Measurements from ENCODE around the gene NCLN.
A peak's percentile ranks its signal among the peaks of the same experiment; 100 is the strongest.
"Not testable (repeated sequence)": the region's sequence is repeated elsewhere in the genome, so short reads cannot be mapped to it uniquely, and the experiment has no call there.

NCLN gene

DNA sequence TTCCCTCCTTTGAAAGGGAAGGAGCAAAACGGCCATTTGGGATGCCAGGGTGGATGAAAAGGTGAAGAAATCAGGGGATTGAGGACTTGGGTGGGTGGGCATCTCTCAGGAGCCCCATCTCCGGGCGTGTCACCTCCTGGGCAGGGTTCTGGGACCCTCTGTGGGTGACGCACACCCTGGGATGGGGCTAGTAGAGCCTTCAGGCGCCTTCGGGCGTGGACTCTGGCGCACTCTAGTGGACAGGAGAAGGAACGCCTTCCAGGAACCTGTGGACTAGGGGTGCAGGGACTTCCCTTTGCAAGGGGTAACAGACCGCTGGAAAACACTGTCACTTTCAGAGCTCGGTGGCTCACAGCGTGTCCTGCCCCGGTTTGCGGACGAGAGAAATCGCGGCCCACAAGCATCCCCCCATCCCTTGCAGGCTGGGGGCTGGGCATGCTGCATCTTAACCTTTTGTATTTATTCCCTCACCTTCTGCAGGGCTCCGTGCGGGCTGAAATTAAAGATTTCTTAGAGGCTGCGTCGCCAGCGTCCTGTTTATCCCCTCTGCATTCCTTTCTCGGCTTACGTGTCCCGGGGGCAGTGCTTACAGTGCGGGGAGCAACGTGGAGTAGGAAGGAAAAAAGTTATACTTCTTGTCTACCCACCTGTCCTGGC is 22.4 kb upstream of the NCLN start:
- no peak overlapping the region for H3K9ac ChIP-seq
- H3K4me3 ChIP-seq (IDR thresholded peaks at IDR 0.05; ENCODE audit: insufficient read depth, low read depth, low read length) = no peak overlapping the region
- H2AFZ ChIP-seq (ENCODE audit: low read depth) = no peak overlapping the region
- H3K27me3 ChIP-seq (ENCODE audit: insufficient read depth, low read depth) = peaks cover 46% of the 10 kb centered on the region
- H3K4me1 ChIP-seq (ENCODE audit: low read depth, poor library complexity, severe bottlenecking) = no peaks in the 10 kb centered on the region
- H3K36me3 ChIP-seq (ENCODE audit: insufficient read depth) = no peaks in the 10 kb centered on the region
- TF ChIP-seq, protein P1, sequence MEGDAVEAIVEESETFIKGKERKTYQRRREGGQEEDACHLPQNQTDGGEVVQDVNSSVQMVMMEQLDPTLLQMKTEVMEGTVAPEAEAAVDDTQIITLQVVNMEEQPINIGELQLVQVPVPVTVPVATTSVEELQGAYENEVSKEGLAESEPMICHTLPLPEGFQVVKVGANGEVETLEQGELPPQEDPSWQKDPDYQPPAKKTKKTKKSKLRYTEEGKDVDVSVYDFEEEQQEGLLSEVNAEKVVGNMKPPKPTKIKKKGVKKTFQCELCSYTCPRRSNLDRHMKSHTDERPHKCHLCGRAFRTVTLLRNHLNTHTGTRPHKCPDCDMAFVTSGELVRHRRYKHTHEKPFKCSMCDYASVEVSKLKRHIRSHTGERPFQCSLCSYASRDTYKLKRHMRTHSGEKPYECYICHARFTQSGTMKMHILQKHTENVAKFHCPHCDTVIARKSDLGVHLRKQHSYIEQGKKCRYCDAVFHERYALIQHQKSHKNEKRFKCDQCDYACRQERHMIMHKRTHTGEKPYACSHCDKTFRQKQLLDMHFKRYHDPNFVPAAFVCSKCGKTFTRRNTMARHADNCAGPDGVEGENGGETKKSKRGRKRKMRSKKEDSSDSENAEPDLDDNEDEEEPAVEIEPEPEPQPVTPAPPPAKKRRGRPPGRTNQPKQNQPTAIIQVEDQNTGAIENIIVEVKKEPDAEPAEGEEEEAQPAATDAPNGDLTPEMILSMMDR (conservative IDR thresholded peaks at IDR 0.05; ENCODE audit: low read depth, low read length) = peak; percentile 87
- no peaks in the 10 kb centered on the region for H4K20me1 ChIP-seq (ENCODE audit: insufficient read depth)
- no peaks in the 10 kb centered on the region for H3K79me2 ChIP-seq (ENCODE audit: insufficient read depth, low read depth)
- H3K4me2 ChIP-seq = no peak overlapping the region
- H3K27ac ChIP-seq = no peak overlapping the region

DNA sequence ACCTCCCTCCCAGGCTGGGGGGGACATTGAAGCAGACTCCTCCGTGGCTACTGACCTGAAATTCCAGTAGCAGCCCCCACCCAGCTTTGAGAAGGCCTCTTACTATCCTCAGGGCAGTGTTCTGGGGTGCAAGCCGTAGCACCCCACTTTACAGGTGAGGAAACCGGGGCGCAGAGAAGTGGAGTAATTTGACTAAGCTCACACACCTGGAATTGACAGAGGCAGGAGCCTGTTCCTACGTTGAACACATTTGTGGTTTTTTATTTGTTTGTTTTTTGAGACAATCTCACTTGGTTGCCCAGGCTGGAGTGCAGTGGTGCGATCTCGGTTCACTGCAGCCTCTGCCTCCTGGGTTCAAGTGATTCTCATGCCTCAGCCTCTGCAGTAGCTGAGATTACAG is 21.8 kb upstream of the NCLN start:
- Histone ChIP-seq H3K4me1 (ENCODE audit: low read depth, poor library complexity, severe bottlenecking) (no peaks in the 10 kb centered on the region), H2AFZ (ENCODE audit: low read depth) (no peak overlapping the region), H3K4me2 (no peak overlapping the region), H3K36me3 (ENCODE audit: insufficient read depth) (no peaks in the 10 kb centered on the region), H3K79me2 (ENCODE audit: insufficient read depth, low read depth) (no peaks in the 10 kb centered on the region), H3K4me3 (IDR thresholded peaks at IDR 0.05; ENCODE audit: insufficient read depth, low read depth, low read length) (no peak overlapping the region), H3K9ac (no peak overlapping the region), H3K27ac (no peak overlapping the region), H4K20me1 (ENCODE audit: insufficient read depth) (no peaks in the 10 kb centered on the region), H3K27me3 (ENCODE audit: insufficient read depth, low read depth) (peaks cover 40% of the 10 kb centered on the region)
- TF ChIP-seq, protein P1 (conservative IDR thresholded peaks at IDR 0.05; ENCODE audit: low read depth, low read length) = no peak

DNA sequence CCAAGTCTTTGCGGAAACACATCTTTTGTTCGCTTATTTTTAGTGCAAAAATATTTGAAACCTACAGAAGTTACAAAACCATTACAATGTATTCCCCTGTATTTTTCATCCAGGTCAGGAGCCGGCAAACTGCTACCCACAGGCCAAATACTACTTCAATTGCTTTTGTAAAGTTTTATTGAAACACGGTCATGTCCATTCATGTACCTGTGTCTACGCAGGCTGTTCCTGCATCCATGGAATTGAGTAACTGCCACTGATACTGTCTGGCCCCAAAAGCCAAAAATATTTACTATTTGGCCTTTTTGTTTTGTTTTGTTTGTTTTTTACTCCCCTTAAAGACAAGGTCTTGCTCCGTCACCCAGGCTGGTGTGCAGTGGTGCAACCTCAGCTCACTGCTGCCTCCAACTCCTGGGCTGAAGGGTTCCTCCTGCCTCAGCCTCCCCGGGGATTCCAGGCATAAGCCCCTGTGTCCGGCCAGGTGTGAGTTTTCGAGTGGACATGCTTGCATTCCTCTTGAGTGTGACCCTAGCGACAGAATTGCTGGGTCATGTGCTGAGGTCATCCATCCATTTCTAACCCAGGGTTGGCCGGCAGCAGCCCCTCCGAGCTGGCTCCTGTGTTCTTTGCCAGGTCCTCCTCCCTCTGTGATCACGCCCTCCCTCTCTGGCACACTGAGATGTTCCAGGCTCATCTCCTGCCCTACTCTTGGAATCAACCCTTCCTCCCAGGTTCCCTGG is 18.0 kb upstream of the NCLN start:
- Histone ChIP-seq H3K4me3 (IDR thresholded peaks at IDR 0.05; ENCODE audit: insufficient read depth, low read depth, low read length) (no peak overlapping the region), H3K27me3 (ENCODE audit: insufficient read depth, low read depth) (peaks cover 44% of the 10 kb centered on the region), H2AFZ (ENCODE audit: low read depth) (no peak overlapping the region), H3K79me2 (ENCODE audit: insufficient read depth, low read depth) (no peaks in the 10 kb centered on the region), H4K20me1 (ENCODE audit: insufficient read depth) (no peaks in the 10 kb centered on the region), H3K36me3 (ENCODE audit: insufficient read depth) (no peaks in the 10 kb centered on the region), H3K27ac (no peak overlapping the region), H3K4me2 (no peak overlapping the region), H3K9ac (no peak overlapping the region), H3K4me1 (ENCODE audit: low read depth, poor library complexity, severe bottlenecking) (no peaks in the 10 kb centered on the region)
- TF ChIP-seq, protein P1 (conservative IDR thresholded peaks at IDR 0.05; ENCODE audit: low read depth, low read length) = no peak

DNA sequence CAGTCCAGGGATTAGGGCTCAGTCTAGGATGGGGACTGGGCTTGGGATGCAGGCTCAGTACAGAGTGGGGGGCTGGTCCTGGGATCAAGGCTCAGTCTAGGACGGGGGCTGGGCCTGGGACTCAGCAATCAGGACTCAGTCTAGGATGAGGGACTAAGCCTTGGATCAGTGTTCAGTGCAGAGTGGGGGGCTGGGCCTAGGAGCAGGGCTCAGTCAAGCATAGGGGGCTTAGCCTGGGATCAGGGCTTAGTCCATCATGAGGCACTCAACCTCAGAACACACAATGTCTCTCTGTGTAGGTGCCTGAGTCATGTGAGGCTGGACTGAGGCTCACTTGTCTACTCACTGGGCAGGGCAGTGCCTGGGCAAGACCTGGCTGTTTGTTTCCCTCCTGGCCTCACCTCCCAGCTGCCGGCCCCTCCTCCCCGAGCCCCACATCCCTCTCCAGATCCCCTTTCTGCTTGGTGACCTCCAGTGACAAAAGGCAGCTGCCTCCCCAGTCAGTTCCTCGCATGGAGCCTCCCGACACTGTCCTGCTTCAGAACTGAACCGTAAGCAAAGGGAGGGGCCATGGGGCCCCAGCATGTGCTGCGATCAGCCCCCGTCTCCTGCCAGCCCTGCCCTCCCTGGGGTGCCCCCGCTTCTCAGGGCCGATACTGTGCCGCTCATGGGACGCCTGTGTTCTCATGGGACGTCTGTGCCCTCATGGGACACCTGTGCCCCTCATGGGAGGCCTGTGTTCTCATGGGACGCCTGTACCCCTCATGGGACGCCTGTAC is 13.6 kb upstream of the NCLN start:
- no peak overlapping the region for H2AFZ ChIP-seq (ENCODE audit: low read depth)
- H3K9ac ChIP-seq = no peak overlapping the region
- H3K27me3 ChIP-seq (ENCODE audit: insufficient read depth, low read depth) = peaks cover 33% of the 10 kb centered on the region
- no peak overlapping the region for H3K27ac ChIP-seq
- H3K36me3 ChIP-seq (ENCODE audit: insufficient read depth) = no peaks in the 10 kb centered on the region
- H4K20me1 ChIP-seq (ENCODE audit: insufficient read depth) = no peaks in the 10 kb centered on the region
- no peaks in the 10 kb centered on the region for H3K4me1 ChIP-seq (ENCODE audit: low read depth, poor library complexity, severe bottlenecking)
- no peak overlapping the region for H3K4me2 ChIP-seq
- H3K4me3 ChIP-seq (IDR thresholded peaks at IDR 0.05; ENCODE audit: insufficient read depth, low read depth, low read length) = no peak overlapping the region
- no peaks in the 10 kb centered on the region for H3K79me2 ChIP-seq (ENCODE audit: insufficient read depth, low read depth)
- TF ChIP-seq, protein P1 (conservative IDR thresholded peaks at IDR 0.05; ENCODE audit: low read depth, low read length) = no peak

DNA sequence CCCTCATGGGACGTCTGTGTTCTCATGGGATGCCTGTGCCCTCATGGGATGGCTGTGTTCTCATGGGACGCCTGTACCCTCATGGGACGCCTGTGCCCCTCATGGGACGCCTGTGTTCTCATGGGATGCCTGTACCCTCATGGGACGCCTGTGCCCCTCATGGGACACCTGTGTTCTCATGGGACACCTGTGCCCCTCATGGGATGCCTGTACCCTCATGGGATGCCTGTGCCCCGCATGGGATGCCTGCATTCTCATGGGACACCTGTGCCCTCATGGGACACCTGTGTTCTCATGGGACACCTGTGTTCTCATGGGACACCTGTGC is 13.1 kb upstream of the NCLN start:
- H3K9ac ChIP-seq; H3K4me1 ChIP-seq (ENCODE audit: low read depth, poor library complexity, severe bottlenecking); H3K27ac ChIP-seq; H2AFZ ChIP-seq (ENCODE audit: low read depth); H3K4me3 ChIP-seq (IDR thresholded peaks at IDR 0.05; ENCODE audit: insufficient read depth, low read depth, low read length); H3K4me2 ChIP-seq; H3K36me3 ChIP-seq (ENCODE audit: insufficient read depth); H3K79me2 ChIP-seq (ENCODE audit: insufficient read depth, low read depth); H4K20me1 ChIP-seq (ENCODE audit: insufficient read depth): not testable (repeated sequence)
- H3K27me3 ChIP-seq (ENCODE audit: insufficient read depth, low read depth) = peaks cover 28% of the 10 kb centered on the region
